Measurements from ENCODE around the gene RNF20.

RNF20 gene

DNA sequence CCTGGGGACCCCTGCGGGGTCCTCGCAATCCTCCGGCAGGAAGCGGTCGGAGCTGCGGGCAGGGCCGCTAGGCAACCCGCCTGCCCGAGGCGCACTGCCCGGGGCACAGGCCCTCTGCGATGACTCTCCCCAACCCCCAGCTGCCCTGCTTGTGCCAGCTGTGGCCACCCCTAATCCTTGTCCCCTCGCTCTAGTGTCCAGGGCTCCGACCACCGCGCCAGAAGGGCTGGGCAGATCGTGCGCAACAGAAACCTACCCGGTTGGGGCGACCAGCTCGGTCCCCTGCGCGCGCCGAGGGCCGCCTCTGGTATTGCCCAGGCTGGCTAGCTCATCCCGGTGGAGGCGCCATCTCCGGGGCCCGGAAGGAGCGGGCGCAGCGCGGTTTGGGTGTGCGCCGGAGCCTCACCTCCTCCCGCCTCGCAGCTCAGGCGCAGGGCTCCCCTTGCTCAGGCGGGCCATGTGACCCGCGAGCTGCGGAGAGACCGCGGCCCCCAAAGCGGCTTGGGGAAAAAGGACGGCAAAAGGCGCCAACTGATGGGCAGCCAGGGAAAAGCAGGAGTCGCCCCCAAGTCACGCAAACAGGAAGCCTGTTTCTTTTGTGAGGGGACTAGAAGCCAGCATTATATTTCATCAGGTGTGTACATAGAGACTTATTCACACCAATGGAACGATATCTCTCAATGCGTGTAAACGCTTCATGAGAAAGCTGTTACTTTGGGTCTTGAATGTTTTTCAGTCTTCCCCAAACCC is 46.8 kb upstream of the RNF20 start:
- no peak overlapping the region for H3K27ac ChIP-seq (ENCODE audit: low read length)
- DNase-seq (no peak), ATAC-seq (ENCODE audit: insufficient read depth, low read depth) (no peak)
- H3K36me3 ChIP-seq (ENCODE audit: insufficient read depth, low read length): no peaks in the 10 kb centered on the region
- TF ChIP-seq, protein P1, sequence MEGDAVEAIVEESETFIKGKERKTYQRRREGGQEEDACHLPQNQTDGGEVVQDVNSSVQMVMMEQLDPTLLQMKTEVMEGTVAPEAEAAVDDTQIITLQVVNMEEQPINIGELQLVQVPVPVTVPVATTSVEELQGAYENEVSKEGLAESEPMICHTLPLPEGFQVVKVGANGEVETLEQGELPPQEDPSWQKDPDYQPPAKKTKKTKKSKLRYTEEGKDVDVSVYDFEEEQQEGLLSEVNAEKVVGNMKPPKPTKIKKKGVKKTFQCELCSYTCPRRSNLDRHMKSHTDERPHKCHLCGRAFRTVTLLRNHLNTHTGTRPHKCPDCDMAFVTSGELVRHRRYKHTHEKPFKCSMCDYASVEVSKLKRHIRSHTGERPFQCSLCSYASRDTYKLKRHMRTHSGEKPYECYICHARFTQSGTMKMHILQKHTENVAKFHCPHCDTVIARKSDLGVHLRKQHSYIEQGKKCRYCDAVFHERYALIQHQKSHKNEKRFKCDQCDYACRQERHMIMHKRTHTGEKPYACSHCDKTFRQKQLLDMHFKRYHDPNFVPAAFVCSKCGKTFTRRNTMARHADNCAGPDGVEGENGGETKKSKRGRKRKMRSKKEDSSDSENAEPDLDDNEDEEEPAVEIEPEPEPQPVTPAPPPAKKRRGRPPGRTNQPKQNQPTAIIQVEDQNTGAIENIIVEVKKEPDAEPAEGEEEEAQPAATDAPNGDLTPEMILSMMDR (IDR thresholded peaks at IDR 0.05; ENCODE audit: borderline replicate concordance, extremely low read depth, low read length, poor library complexity, severe bottlenecking): no peak
- TF ChIP-seq EZH2 (IDR thresholded peaks at IDR 0.05; ENCODE audit: borderline replicate concordance, low read depth, low read length, severe bottlenecking): no peak
- H3K79me2 ChIP-seq (ENCODE audit: insufficient read depth, low read length): no peaks in the 10 kb centered on the region
- no peaks in the 10 kb centered on the region for H3K27me3 ChIP-seq (ENCODE audit: insufficient read depth, low read length, poor library complexity)
- no peaks in the 10 kb centered on the region for H3K9me3 ChIP-seq (ENCODE audit: insufficient read depth, low read length, severe bottlenecking)
- H3K4me3 ChIP-seq (ENCODE audit: low read depth in 1 of 2, low read length in 2 of 2): no peak overlapping the region
- H3K4me2 ChIP-seq (ENCODE audit: insufficient read depth, low read length): no peak overlapping the region
- no peaks in the 10 kb centered on the region for H4K20me1 ChIP-seq (ENCODE audit: insufficient read depth, low read length)
- no peaks in the 10 kb centered on the region for H3K4me1 ChIP-seq (ENCODE audit: insufficient read depth, low read length)
- H3K9ac ChIP-seq (ENCODE audit: low read depth, low read length): no peak overlapping the region
- H2AFZ ChIP-seq (ENCODE audit: low read depth, low read length): no peak overlapping the region

DNA sequence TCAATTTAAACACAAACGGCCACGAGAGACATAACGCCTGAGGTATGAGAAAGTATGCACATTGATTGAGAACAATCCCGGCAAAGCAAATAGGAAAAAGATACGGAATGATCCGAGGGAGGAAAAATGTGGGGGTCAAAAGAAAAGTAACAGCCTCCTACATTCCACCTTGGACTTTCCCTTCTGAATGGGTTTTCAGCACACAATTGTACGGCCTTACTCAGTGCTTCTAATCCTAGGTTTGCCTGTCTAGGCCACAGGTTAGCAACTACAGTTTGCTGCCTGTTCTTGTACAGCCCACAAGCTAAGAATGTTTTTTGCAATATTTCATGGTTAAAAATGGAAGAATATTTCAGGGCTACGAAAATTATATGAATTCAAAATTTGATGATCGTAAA is 46.2 kb upstream of the RNF20 start:
- H4K20me1 ChIP-seq (ENCODE audit: insufficient read depth, low read length): no peaks in the 10 kb centered on the region
- no peaks in the 10 kb centered on the region for H3K27me3 ChIP-seq (ENCODE audit: insufficient read depth, low read length, poor library complexity)
- no peak overlapping the region for H3K27ac ChIP-seq (ENCODE audit: low read length)
- DNase-seq (no peak), ATAC-seq (ENCODE audit: insufficient read depth, low read depth) (no peak)
- no peaks in the 10 kb centered on the region for H3K79me2 ChIP-seq (ENCODE audit: insufficient read depth, low read length)
- H3K9ac ChIP-seq (ENCODE audit: low read depth, low read length): no peak overlapping the region
- no peak overlapping the region for H3K4me2 ChIP-seq (ENCODE audit: insufficient read depth, low read length)
- H3K4me1 ChIP-seq (ENCODE audit: insufficient read depth, low read length): no peaks in the 10 kb centered on the region
- no peaks in the 10 kb centered on the region for H3K9me3 ChIP-seq (ENCODE audit: insufficient read depth, low read length, severe bottlenecking)
- no peak overlapping the region for H2AFZ ChIP-seq (ENCODE audit: low read depth, low read length)
- TF ChIP-seq EZH2 (IDR thresholded peaks at IDR 0.05; ENCODE audit: borderline replicate concordance, low read depth, low read length, severe bottlenecking): no peak
- TF ChIP-seq, protein P1 (IDR thresholded peaks at IDR 0.05; ENCODE audit: borderline replicate concordance, extremely low read depth, low read length, poor library complexity, severe bottlenecking): no peak
- no peak overlapping the region for H3K4me3 ChIP-seq (ENCODE audit: low read depth in 1 of 2, low read length in 2 of 2)
- no peaks in the 10 kb centered on the region for H3K36me3 ChIP-seq (ENCODE audit: insufficient read depth, low read length)

DNA sequence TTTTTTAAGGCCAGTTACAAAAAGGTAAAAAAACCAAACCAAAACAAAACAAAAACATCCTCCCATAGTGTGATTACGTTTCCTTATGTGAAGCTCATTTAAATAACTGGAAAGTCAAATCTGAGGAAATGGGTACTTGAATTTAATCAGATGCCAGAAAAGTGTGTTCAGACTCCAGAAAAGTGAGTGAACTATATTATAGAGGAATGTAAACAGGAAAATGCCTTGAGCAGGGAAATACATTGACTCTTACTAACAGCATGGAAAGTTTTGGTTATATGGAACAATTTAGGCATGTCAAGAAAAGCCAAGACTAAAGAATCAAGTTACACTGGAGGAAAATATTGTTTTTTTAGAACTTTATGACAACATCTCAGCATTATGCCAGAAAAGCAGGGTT is 37.8 kb upstream of the RNF20 start:
- H3K4me1 ChIP-seq (ENCODE audit: insufficient read depth, low read length): no peaks in the 10 kb centered on the region
- no peaks in the 10 kb centered on the region for H3K27me3 ChIP-seq (ENCODE audit: insufficient read depth, low read length, poor library complexity)
- no peak for DNase-seq
- H3K4me3 ChIP-seq (ENCODE audit: low read depth in 1 of 2, low read length in 2 of 2): no peak overlapping the region
- H3K36me3 ChIP-seq (ENCODE audit: insufficient read depth, low read length): no peaks in the 10 kb centered on the region
- no peaks in the 10 kb centered on the region for H4K20me1 ChIP-seq (ENCODE audit: insufficient read depth, low read length)
- H2AFZ ChIP-seq (ENCODE audit: low read depth, low read length): no peak overlapping the region
- no peaks in the 10 kb centered on the region for H3K79me2 ChIP-seq (ENCODE audit: insufficient read depth, low read length)
- no peak overlapping the region for H3K9ac ChIP-seq (ENCODE audit: low read depth, low read length)
- no peak overlapping the region for H3K4me2 ChIP-seq (ENCODE audit: insufficient read depth, low read length)
- ATAC-seq (ENCODE audit: insufficient read depth, low read depth): no peak
- TF ChIP-seq, protein P1 (IDR thresholded peaks at IDR 0.05; ENCODE audit: borderline replicate concordance, extremely low read depth, low read length, poor library complexity, severe bottlenecking): no peak
- no peak for TF ChIP-seq EZH2 (IDR thresholded peaks at IDR 0.05; ENCODE audit: borderline replicate concordance, low read depth, low read length, severe bottlenecking)
- no peak overlapping the region for H3K27ac ChIP-seq (ENCODE audit: low read length)
- no peaks in the 10 kb centered on the region for H3K9me3 ChIP-seq (ENCODE audit: insufficient read depth, low read length, severe bottlenecking)

Data from DND-41 (cell line).